ENCODE results near the gene IFT43. TPM values are rescaled to one million over a fixed set of nuclear protein-coding genes. Genes with fewer than 3 reads are reported as not detected.

The IFT43 gene
- total RNA-seq, 1 experiment from 2014 or later, result 20.3 TPM

DNA sequence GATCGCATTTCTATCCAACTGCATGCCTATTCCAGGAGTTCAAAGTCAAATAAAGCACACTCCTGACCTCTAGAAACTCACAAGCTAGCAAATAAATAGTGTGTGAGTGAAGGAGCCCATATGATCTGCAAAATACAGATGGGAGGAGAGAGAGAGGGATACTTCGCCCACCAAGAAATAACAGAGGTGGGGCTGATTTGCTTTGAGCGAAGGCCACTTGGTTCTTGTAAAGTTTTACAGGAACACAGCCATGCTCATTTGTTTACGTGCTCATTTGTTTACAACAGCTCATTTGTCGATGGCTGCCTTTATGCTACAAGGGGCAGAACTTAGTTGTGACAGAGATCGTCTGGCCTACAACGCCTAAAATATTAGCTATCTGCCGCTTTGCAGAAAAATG lies 102.8 kb downstream of the IFT43 start:
- Histone ChIP-seq H3K36me3 (ENCODE audit: insufficient read depth, low read length, poor library complexity, severe bottlenecking) (no peaks in the 10 kb centered on the region), H3K4me3 (ENCODE audit: low read depth, low read length, poor library complexity, severe bottlenecking) (no peak overlapping the region), H3K27ac (ENCODE audit: low read depth, low read length, poor library complexity, severe bottlenecking) (no peak overlapping the region), H3K27me3 (replicated peaks; ENCODE audit: insufficient read depth, low read depth, low read length, poor library complexity) (no peaks in the 10 kb centered on the region), H3K4me1 (ENCODE audit: insufficient read depth, low read length, poor library complexity, severe bottlenecking) (no peaks in the 10 kb centered on the region), H3K9me3 (ENCODE audit: low read depth, low read length, poor library complexity, severe bottlenecking) (no peaks in the 10 kb centered on the region)
- ChIA-PET CTCF (no interaction called here), POLR2A (ENCODE audit: low non-redundant PET) (no interaction called here)
- TF ChIP-seq, protein P1, sequence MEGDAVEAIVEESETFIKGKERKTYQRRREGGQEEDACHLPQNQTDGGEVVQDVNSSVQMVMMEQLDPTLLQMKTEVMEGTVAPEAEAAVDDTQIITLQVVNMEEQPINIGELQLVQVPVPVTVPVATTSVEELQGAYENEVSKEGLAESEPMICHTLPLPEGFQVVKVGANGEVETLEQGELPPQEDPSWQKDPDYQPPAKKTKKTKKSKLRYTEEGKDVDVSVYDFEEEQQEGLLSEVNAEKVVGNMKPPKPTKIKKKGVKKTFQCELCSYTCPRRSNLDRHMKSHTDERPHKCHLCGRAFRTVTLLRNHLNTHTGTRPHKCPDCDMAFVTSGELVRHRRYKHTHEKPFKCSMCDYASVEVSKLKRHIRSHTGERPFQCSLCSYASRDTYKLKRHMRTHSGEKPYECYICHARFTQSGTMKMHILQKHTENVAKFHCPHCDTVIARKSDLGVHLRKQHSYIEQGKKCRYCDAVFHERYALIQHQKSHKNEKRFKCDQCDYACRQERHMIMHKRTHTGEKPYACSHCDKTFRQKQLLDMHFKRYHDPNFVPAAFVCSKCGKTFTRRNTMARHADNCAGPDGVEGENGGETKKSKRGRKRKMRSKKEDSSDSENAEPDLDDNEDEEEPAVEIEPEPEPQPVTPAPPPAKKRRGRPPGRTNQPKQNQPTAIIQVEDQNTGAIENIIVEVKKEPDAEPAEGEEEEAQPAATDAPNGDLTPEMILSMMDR (conservative IDR thresholded peaks at IDR 0.05; ENCODE audit: low read depth, low read length), result no peak
- TF ChIP-seq EZH2 (IDR thresholded peaks at IDR 0.05; ENCODE audit: borderline replicate concordance, low read depth, low read length, poor library complexity, severe bottlenecking), result no peak
- intact Hi-C loops (cut with micrococcal nuclease; ENCODE audit: unreplicated experiment), result no loop called here
- BruUV-seq (replicated peaks), result no TSS peak
- no peak for DNase-seq (ENCODE audit: low spot score)

- ChIA-PET POLR2A (ENCODE audit: low non-redundant PET) (no interaction called here), CTCF (no interaction called here)
- H3K4me1 ChIP-seq (ENCODE audit: insufficient read depth, low read length, poor library complexity, severe bottlenecking), result no peaks in the 10 kb centered on the region
- TF ChIP-seq, protein P1 (conservative IDR thresholded peaks at IDR 0.05; ENCODE audit: low read depth, low read length), result no peak
- TF ChIP-seq EZH2 (IDR thresholded peaks at IDR 0.05; ENCODE audit: borderline replicate concordance, low read depth, low read length, poor library complexity, severe bottlenecking), result no peak
- H3K27ac ChIP-seq (ENCODE audit: low read depth, low read length, poor library complexity, severe bottlenecking), result no peak overlapping the region
- BruUV-seq (replicated peaks), result no TSS peak
- intact Hi-C loops (cut with micrococcal nuclease; ENCODE audit: unreplicated experiment), result no loop called here
- H3K9me3 ChIP-seq (ENCODE audit: low read depth, low read length, poor library complexity, severe bottlenecking), result no peaks in the 10 kb centered on the region
- no peaks in the 10 kb centered on the region for H3K27me3 ChIP-seq (replicated peaks; ENCODE audit: insufficient read depth, low read depth, low read length, poor library complexity)
- H3K4me3 ChIP-seq (ENCODE audit: low read depth, low read length, poor library complexity, severe bottlenecking), result no peak overlapping the region
- DNase-seq (ENCODE audit: low spot score), result no peak
- H3K36me3 ChIP-seq (ENCODE audit: insufficient read depth, low read length, poor library complexity, severe bottlenecking), result no peaks in the 10 kb centered on the region
Measured at GRCh38 chr14:76088771-76089571, 103.4 kb downstream of the IFT43 start.

DNA sequence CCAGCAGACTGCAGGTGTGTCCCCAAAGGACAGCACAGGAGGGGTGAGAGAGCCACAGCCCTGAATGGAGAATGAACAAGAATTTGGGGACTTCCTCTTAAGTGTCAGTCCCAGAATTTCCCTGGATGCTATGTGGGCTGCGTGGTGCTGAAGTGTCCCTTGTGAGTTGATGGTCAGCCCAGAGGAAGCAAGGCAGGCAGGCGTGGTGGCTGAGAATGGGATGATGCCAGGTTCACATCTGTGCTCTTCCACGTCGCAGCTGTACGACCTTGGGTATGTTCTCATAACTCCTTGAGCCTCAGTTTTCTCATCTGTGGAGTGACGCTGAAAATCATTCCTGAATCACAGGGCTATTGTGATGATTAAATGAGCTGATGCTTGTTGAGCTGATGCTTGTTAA lies 104.0 kb downstream of the IFT43 start:
- CTCF ChIA-PET, result no interaction called here
- intact Hi-C loops (cut with micrococcal nuclease; ENCODE audit: unreplicated experiment), result no loop called here
- Histone ChIP-seq H3K4me3 (ENCODE audit: low read depth, low read length, poor library complexity, severe bottlenecking) (no peak overlapping the region), H3K27me3 (replicated peaks; ENCODE audit: insufficient read depth, low read depth, low read length, poor library complexity) (no peaks in the 10 kb centered on the region), H3K4me1 (ENCODE audit: insufficient read depth, low read length, poor library complexity, severe bottlenecking) (no peaks in the 10 kb centered on the region), H3K9me3 (ENCODE audit: low read depth, low read length, poor library complexity, severe bottlenecking) (no peaks in the 10 kb centered on the region), H3K36me3 (ENCODE audit: insufficient read depth, low read length, poor library complexity, severe bottlenecking) (no peaks in the 10 kb centered on the region), H3K27ac (ENCODE audit: low read depth, low read length, poor library complexity, severe bottlenecking) (no peak overlapping the region)
- no TSS peak for BruUV-seq (replicated peaks)
- POLR2A ChIA-PET (ENCODE audit: low non-redundant PET), result no interaction called here
- no peak for TF ChIP-seq EZH2 (IDR thresholded peaks at IDR 0.05; ENCODE audit: borderline replicate concordance, low read depth, low read length, poor library complexity, severe bottlenecking)
- TF ChIP-seq, protein P1 (conservative IDR thresholded peaks at IDR 0.05; ENCODE audit: low read depth, low read length), result no peak
- DNase-seq (ENCODE audit: low spot score), result no peak
